HG03521 (cell line): Measurements from ENCODE around the gene P3H2.
"Not testable (repeated sequence)": the region's sequence is repeated elsewhere in the genome, so short reads cannot be mapped to it uniquely, and the experiment has no call there.

Experiments used
- ATAC-seq: cut with Tn5 transposase; IDR thresholded peaks from one replicate; pipeline ENCODE4 v1.9.1; 2021; ENCODE audit warnings: mild to moderate bottlenecking, moderate library complexity; ENCODE audit not compliant: unreplicated experiment

Gene P3H2

DNA sequence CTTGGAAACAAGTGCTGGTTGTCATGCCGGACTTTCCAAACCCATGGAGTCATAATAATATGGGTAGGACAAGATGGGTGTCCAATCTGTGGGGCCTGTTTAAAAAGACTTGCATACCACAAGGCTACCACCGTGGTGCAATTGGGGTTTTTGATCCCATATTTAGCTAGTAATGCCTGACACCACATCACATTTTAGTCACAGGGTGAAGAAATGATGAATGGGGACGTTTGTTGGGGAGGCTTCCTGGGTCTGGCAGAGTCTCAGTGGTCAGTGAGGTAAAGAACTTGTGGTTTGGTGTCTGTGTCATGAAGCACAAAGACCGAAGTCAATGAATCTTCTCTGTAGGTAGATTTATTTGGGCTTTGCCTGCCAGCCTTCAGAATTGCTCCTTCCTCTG, 31.0 kb downstream of the P3H2 start:
- ATAC-seq: no peak

GRCh38 chr3:190088890-190089289, 31.8 kb downstream of the P3H2 start:
- ATAC-seq: no peak

GRCh38 chr3:190086191-190086590, 34.5 kb downstream of the P3H2 start:
- ATAC-seq: no peak

- ATAC-seq: no peak
Observed at GRCh38 chr3:190084983-190085382, 35.7 kb downstream of the P3H2 start.

DNA sequence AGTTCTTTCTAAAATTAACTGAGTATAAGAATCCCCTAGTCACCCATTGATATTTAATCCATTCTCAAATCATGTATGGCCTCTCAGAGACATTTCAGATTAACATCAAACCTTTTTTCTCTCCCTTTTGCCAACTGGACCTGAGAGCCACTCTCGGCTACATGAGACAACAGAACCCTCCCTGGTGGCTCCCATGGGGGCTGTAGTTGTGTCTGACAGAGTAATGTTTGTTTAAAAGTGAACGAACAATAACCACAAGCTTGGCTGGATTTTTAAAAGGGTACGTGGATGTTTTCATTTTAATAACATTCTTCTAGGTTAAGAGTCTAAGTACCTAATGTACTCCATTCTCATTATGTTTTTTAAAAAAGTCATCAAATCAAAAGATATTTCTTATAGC, 37.1 kb downstream of the P3H2 start:
- ATAC-seq: no peak

DNA sequence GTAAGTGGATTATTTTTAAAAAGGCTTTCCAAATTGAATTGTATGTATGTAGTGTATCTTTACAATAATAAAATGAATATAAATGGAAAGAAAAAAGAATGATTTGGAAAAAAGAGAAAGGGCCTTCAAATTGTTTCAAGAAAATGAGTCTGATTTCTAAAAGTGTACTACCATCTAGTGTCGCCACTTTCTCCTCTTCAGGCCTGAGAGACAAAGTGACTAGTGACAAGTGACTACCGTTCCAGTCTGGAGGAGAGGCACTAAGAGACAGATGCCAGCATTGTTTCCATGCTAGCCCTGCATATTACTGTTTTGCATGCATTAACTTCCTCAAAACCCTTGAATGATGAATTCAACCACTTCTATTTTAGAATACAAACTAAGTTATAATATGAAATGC, 39.3 kb downstream of the P3H2 start:
- no peak for ATAC-seq

- ATAC-seq: not testable (repeated sequence)
Observed at GRCh38 chr3:190079173-190079572, 41.5 kb downstream of the P3H2 start.

DNA sequence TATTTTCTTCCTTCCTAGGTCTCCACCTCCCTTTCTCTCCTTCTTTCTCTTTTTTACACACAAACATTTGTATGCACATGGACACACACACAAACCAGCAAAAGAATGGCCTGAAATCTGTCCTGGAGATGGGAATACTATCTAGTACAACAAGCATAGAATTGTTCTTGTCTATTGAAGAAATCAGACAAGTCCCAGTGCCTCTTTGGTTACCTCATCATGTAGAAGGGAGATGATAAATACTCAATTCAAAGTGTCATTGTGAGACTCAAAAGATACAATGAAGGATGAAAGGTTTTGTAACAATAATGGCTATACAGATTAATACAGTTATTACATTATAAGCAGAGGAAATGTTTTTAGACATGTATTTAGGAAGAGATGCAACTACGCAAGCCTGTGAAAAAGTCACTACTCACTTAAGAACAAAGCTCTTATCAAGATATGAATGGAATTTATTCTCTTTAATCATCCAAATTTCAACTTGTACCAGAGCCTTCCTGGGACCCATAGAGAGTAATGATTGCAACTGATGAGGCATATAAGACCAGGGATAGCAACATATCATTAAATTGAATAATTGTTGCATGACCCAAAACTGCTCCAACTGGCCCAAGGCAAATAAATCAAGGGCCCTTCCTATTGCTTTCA, 43.2 kb downstream of the P3H2 start:
- ATAC-seq: no peak

DNA sequence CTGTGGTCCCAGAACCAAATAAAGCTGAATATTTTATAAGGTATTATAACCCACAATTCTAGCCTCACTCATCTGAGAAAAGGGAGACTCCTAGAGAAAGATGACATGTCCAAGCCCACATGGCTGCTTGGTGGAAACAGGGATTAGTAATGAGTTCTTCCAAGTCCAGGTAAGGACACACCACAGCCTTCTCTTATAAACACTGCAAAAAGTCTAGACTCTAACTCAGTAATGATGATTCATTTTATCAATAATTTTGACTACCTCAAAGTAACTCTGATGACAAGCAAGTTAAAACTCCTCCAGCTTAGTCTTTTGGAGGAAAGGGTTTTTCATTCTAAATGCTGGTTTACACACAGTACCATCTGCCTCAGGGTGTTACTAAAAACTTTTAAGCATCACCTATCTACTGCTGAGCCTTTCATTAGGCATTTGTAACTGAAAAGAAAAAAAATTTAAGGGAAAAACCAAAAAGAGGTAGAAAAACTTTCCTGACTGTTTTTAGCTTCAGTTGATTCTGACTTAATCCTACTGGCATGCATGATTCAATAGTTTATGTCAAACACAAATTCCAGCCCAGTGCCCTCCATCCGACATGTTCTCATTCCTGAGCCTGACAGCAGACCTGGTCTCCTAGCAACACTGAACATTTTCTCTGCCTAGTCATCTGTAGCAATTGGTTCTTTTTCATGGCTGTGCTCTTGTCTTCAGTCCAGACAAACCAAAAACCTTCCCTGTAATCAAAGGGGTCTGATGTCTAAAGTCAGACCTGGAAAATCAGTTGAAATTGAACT, 43.9 kb downstream of the P3H2 start:
- ATAC-seq: no peak

DNA sequence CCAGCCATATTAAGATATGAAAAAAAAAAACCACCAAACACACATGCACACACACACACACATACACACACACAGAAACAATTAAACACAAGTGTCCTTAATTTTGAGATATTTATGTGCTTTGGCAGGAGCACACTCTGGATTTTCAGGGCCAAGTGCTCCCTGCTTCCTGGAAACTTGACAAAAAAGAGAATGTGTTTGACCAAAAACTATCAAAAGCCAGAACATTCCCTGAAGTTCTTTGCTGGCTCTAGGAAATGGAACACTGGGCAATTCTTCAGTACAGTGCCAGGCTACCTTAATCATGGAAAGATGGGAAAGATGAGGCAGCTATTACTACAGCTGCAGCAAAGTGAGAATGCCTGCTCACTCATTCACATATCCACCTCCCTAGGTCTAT, 44.6 kb downstream of the P3H2 start:
- ATAC-seq: no peak

DNA sequence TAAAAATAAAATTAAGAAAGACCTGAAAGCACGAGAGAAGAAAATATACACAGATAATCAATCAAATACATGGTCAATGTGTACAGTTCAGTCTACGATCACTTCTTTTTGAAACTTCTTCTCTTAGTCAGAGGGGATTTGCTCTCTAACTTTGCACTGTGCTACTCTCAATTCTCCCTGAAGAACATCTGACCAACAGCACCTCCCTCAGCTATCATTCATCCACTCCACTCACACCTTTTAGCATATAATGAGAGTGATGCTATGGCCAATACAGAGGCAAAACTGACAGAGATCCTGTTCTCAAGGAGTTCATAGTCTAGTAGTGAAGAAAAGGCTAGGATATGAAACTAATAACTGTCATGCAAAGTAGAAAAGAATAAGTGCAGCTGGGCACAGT, 45.9 kb downstream of the P3H2 start:
- no peak for ATAC-seq

- no peak for ATAC-seq
Observed at GRCh38 chr3:190073264-190074008, 47.3 kb downstream of the P3H2 start.

DNA sequence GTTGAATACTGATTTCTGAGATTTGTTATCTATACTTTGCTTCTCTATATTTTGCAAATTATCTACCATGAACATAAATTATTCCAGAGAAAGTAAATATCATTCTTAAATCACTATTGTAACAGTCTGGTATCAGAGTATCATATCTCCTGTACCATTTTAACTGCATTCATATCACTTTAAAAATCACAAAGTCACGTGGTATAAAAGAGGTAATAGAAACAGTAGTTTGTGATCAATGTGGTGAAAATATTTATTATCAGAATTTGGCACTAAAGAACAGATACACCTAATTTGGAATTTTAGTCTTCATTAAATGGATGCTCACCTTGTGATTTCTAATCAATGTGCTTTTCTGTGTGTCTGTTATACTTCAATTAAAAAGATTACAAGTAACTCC, 47.8 kb downstream of the P3H2 start:
- ATAC-seq: no peak

DNA sequence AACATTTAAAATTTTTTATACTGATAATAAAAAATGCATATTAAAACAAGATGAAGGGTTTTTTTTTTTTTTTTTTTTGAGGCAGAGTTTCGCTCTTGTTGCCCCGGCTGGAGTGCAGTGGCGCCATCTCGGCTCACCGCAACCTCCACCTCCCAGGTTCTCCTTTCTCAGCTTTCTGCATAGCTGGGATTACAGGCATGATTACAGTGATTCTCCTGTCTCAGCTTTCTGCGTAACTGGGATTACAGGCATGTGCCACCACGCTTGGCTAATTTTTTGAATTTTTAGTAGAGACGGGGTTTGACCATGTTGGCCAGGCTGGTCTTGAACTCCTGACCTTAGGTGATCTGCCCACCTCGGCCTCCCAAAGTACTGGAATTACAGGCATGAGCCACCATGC, 48.8 kb downstream of the P3H2 start:
- not testable (repeated sequence) for ATAC-seq

GRCh38 chr3:190070622-190071347, 49.9 kb downstream of the P3H2 start:
- ATAC-seq: no peak

DNA sequence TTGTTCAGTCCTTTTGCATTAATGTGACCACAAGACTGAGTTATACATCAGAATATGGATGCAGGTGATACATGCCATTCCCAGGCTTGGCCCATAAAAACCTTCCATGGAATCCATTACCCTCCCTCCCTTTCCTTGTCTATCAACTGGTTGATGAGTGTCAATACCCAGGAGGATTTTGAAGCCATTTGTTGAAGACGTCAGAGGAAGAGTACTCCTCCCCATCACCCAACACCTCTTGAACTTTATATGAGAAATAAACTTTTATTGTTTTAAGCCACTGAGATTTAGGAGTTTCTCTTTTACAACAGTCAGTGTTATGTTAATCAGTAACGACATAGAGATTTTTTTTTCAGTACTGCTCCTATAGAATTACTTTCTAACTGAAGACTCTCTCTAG, 55.5 kb downstream of the P3H2 start:
- no peak for ATAC-seq

GRCh38 chr3:190064659-190065058, 56.0 kb downstream of the P3H2 start:
- ATAC-seq: no peak

DNA sequence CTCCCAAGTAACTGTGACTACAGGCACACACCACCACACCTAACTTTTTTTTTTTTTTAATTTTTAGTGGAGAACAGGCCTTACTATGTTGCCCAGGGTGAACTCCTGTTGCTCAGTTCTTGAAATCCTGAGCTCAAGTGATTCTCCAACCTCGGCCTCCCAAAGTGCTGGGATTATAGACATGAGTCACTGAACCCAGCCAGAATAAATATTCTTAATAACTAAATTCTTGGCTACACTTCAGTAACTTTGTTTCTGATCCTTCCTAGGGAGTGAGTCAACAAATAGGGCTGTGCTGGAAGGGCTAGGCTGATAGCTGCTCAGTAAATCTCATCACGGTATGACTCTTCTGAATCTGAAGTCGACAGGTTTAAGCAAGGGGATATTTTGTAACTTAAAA, 56.6 kb downstream of the P3H2 start:
- ATAC-seq: no peak

DNA sequence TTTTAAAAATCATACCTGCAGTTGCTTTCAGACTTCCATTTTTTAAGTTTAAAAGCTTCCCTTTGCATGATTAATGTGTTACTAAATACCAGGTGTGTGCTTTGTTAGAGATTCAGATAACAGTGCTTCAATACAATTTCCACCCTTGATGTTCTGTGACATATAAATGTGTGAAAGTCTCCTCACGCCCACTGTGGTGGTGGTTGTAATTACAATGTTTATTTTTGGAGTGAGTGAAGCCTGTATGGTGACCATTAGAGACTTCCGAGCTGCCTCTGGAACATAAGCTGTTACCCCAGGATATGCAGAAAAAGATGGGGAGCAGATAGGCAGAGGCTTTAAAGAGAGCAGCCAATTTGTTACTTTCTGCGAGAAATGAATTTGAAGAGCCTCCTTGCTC, 57.2 kb downstream of the P3H2 start:
- ATAC-seq: no peak

GRCh38 chr3:190060192-190060775, 60.4 kb downstream of the P3H2 start:
- ATAC-seq: no peak

DNA sequence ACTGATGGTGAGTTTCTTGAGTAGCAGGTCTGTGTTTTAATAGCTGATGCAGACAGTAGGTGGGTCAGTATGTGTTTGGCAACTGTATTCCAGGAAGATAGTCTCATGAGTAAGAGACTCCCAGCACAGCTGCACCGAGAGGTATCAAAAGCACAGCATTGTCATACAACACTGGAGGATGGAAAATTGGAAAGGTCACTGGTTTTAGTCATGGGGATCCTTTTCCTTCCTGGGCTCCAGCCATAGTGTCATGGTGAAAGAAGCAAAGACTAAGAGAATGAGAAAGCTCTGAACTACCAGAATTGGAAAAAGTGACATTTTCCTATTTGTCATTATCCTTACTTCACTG, 61.5 kb downstream of the P3H2 start:
- no peak for ATAC-seq
